HUES64 (cell line): Measurements from ENCODE around the gene CNTN1.

Source experiments
- H3K27ac ChIP-seq: 2 replicates; pipeline ENCODE4 v1.7.0; 2013; ENCODE audit warnings: low read depth, low read length, inconsistent platforms
- H3K27me3 ChIP-seq: 2 replicates; pipeline ENCODE4 v1.6.1; 2013; ENCODE audit warnings: mild to moderate bottlenecking, low read length; ENCODE audit not compliant: insufficient read depth
- H3K36me3 ChIP-seq: 2 replicates; pipeline ENCODE4 v1.6.1; 2013; ENCODE audit warnings: mild to moderate bottlenecking, low read length; ENCODE audit not compliant: insufficient read depth
- H3K4me1 ChIP-seq: 2 replicates; pipeline ENCODE4 v1.6.1; 2013; ENCODE audit warnings: mild to moderate bottlenecking, low read length, moderate library complexity; ENCODE audit not compliant: insufficient read depth
- H3K4me3 ChIP-seq: 2 replicates; pipeline ENCODE4 v1.5.1; 2013; ENCODE audit warnings: mild to moderate bottlenecking, low read length, moderate library complexity
- H3K9ac ChIP-seq: 2 replicates; pipeline ENCODE4 v1.6.1; 2013; ENCODE audit warnings: mild to moderate bottlenecking, low read depth, low read length
- H3K9me3 ChIP-seq: 2 replicates; pipeline ENCODE4 v1.6.1; 2013; ENCODE audit warnings: low read depth, low read length; ENCODE audit not compliant: insufficient read depth
- WGBS: fragments of 150-250, 120-280 bp; methylation state at CpG from one replicate; pipeline ENCODE4 v1.1.7; 2013; ENCODE audit warnings: missing lambda C conversion rate; 5-methylcytosine and 5-hydroxymethylcytosine counted together

The CNTN1 gene

DNA sequence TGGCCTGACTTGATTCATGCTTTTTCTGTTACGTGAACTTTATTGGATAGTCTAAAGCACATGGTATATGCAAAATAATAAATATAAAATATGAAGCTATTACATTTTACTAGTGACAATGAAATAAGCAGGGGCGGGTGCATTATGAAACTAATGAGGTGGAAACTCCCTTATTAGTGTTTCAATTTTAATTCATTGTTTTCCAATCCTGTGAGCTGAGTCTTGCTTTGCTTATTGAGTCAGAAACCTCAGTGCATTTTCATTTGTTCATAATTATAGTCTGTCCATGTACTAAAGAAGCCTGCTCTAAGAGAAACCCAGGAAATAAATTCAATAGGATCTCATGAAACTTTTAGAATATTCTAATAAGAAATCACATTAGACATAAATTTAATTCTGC, 78.5 kb downstream of the CNTN1 start:
- H3K9ac ChIP-seq: no peak overlapping the region
- H3K9me3 ChIP-seq: no peaks in the 10 kb centered on the region
- no peak overlapping the region for H3K4me3 ChIP-seq
- peaks cover 13% of the 10 kb centered on the region for H3K4me1 ChIP-seq
- H3K27me3 ChIP-seq: no peaks in the 10 kb centered on the region
- no peak overlapping the region for H3K27ac ChIP-seq
- no peaks in the 10 kb centered on the region for H3K36me3 ChIP-seq
- WGBS: no CpG with 5 or more reads among the region's 2 CpGs

- H3K4me3 ChIP-seq: no peak overlapping the region
- H3K4me1 ChIP-seq: peaks cover 13% of the 10 kb centered on the region
- no peaks in the 10 kb centered on the region for H3K27me3 ChIP-seq
- no peaks in the 10 kb centered on the region for H3K36me3 ChIP-seq
- no peak overlapping the region for H3K27ac ChIP-seq
- H3K9ac ChIP-seq: no peak overlapping the region
- 93% methylated on average over 2 of the region's 2 CpGs for WGBS
- H3K9me3 ChIP-seq: no peaks in the 10 kb centered on the region
Observed at GRCh38 chr12:40775661-40776060, 83.4 kb downstream of the CNTN1 start.

GRCh38 chr12:40784102-40784501, 91.9 kb downstream of the CNTN1 start:
- Histone ChIP-seq H3K27ac (no peak overlapping the region), H3K9ac (no peak overlapping the region), H3K4me3 (no peak overlapping the region), H3K27me3 (no peaks in the 10 kb centered on the region), H3K4me1 (peaks cover 6% of the 10 kb centered on the region; the same call in 1 of the 2 replicates), H3K9me3 (no peaks in the 10 kb centered on the region), H3K36me3 (no peaks in the 10 kb centered on the region)
- 96% methylated on average over 2 of the region's 2 CpGs for WGBS

DNA sequence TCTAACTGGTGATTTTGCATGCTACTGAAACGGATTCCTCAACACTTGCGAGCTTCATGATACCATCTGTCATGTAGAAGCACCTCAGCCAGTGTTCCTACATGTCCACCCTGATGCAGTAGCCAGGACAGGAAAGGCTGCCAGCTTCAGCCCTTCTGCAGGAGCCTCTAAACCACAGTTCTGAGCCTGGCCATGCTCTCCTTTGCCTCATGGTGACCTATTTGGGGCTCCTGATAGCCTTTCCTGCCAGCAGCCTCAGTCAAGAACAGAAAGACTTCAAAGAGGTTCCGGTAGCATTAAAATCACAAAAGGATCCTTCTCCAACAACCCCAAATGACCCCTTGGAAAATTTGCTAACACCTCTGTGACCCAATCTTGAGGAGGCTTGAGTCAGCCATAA, 96.0 kb downstream of the CNTN1 start:
- Histone ChIP-seq H3K9me3 (no peaks in the 10 kb centered on the region), H3K27me3 (no peaks in the 10 kb centered on the region), H3K4me3 (no peak overlapping the region), H3K36me3 (no peaks in the 10 kb centered on the region), H3K9ac (no peak overlapping the region), H3K4me1 (peaks cover 27% of the 10 kb centered on the region), H3K27ac (no peak overlapping the region; the same call in 1 of the 2 replicates)
- WGBS: 67% methylated on average over 3 of the region's 3 CpGs

DNA sequence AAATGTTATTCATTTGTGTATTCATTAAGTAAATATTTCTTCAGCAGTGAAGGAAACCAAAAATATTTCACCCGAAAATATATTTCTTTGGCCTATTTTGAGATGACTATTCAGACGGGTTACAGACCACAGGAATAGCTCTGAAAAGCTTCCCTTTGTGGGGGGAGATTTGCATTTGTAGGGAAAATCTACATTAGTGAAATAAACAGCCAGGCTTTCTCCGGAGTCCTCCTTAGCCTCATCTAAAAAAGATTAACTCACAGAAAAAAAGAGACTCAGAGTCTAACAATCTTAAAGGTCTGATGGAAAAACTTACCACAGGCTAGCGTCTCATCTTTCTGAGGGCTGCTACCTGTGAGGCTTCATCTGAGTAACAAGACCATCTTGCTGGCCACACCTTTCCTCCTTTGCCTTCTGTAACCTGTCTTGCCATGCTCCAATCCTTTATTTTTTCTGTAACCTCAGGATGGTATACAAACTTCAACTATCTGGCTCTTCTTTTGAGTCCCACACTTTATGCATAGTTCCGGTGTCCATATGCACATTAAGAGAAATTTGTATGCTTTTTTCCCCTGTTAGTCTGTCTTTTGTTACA, 100.7 kb downstream of the CNTN1 start:
- H3K36me3 ChIP-seq: no peaks in the 10 kb centered on the region
- 26% methylated on average over 4 of the region's 5 CpGs for WGBS
- H3K9me3 ChIP-seq: no peaks in the 10 kb centered on the region
- H3K27ac ChIP-seq: peak overlapping the region; percentile 2; the same call in 1 of the 2 replicates
- H3K9ac ChIP-seq: no peak overlapping the region
- no peaks in the 10 kb centered on the region for H3K27me3 ChIP-seq
- H3K4me3 ChIP-seq: no peak overlapping the region
- H3K4me1 ChIP-seq: peaks cover 38% of the 10 kb centered on the region

- no peak overlapping the region; the same call in 1 of the 2 replicates for H3K27ac ChIP-seq
- no CpG with 5 or more reads among the region's 1 CpG for WGBS
- no peak overlapping the region for H3K4me3 ChIP-seq
- H3K9ac ChIP-seq: no peak overlapping the region
- no peaks in the 10 kb centered on the region for H3K9me3 ChIP-seq
- H3K4me1 ChIP-seq: peaks cover 33% of the 10 kb centered on the region
- H3K27me3 ChIP-seq: no peaks in the 10 kb centered on the region
- no peaks in the 10 kb centered on the region for H3K36me3 ChIP-seq
Observed at GRCh38 chr12:40793471-40793870, 101.2 kb downstream of the CNTN1 start.

GRCh38 chr12:40794087-40794486, 101.8 kb downstream of the CNTN1 start:
- H3K9ac ChIP-seq: no peak overlapping the region
- no peaks in the 10 kb centered on the region for H3K36me3 ChIP-seq

DNA sequence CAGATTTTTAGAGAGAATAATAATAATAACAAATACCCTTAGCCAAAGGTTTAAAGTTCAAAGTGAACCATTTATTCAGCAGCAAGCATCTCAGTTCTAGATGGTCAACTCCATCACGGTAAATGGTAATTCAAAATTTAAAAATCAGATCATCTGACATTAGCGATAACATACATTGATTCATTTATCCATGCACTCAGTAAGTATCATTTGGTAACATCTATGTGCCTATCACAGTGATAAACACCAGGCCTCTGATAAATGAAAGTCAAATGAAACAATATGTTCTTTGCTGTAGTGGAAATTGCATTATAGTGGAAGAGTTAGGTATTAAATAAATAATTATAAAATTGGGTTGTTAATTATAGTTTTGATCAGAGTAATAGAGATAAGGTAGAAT, 108.8 kb downstream of the CNTN1 start:
- H3K36me3 ChIP-seq: no peaks in the 10 kb centered on the region
- H3K27me3 ChIP-seq: no peaks in the 10 kb centered on the region
- WGBS: 97% methylated on average over 2 of the region's 2 CpGs

More at GRCh38 chr12:40794087-40794486, 101.8 kb downstream of the CNTN1 start:
- Histone ChIP-seq H3K27ac (no peak overlapping the region), H3K4me3 (no peak overlapping the region), H3K4me1 (peaks cover 33% of the 10 kb centered on the region), H3K9me3 (no peaks in the 10 kb centered on the region), H3K27me3 (no peaks in the 10 kb centered on the region)

DNA sequence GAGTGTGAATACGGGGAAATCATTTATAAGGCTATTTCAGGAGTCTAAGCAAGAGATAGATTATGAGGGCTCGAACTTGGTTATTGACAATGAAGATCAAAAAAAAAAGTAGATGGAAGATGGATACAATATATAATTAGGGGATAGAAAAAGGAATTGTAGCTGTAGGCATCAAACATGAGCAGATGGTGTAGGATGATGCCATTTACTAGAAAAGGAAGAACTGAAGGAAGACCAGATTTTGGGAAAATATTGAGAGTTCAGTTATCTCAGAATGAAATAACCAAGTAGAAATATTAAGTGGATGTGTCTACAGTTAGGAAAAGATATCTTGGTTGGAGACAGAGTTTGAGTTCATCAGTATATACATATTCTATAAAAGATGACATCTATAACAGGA, 109.6 kb downstream of the CNTN1 start:
- Histone ChIP-seq H3K27ac (no peak overlapping the region), H3K9ac (no peak overlapping the region), H3K27me3 (no peaks in the 10 kb centered on the region), H3K9me3 (no peaks in the 10 kb centered on the region), H3K4me1 (no peaks in the 10 kb centered on the region), H3K4me3 (no peak overlapping the region), H3K36me3 (no peaks in the 10 kb centered on the region)
- 91% methylated on average over 2 of the region's 2 CpGs for WGBS

More for the DNA sequence above, 108.8 kb downstream of the CNTN1 start:
- H3K9me3 ChIP-seq: no peaks in the 10 kb centered on the region
- no peak overlapping the region for H3K4me3 ChIP-seq
- H3K9ac ChIP-seq: no peak overlapping the region
- no peak overlapping the region for H3K27ac ChIP-seq
- no peaks in the 10 kb centered on the region for H3K4me1 ChIP-seq

- no peaks in the 10 kb centered on the region for H3K27me3 ChIP-seq
- H3K4me1 ChIP-seq: no peaks in the 10 kb centered on the region
- WGBS: 89% methylated on average over 1 of the region's 1 CpG
- no peak overlapping the region for H3K9ac ChIP-seq
- H3K4me3 ChIP-seq: no peak overlapping the region
- H3K36me3 ChIP-seq: no peaks in the 10 kb centered on the region
- H3K9me3 ChIP-seq: no peaks in the 10 kb centered on the region
- H3K27ac ChIP-seq: no peak overlapping the region
Observed at GRCh38 chr12:40802656-40803055, 110.4 kb downstream of the CNTN1 start.

DNA sequence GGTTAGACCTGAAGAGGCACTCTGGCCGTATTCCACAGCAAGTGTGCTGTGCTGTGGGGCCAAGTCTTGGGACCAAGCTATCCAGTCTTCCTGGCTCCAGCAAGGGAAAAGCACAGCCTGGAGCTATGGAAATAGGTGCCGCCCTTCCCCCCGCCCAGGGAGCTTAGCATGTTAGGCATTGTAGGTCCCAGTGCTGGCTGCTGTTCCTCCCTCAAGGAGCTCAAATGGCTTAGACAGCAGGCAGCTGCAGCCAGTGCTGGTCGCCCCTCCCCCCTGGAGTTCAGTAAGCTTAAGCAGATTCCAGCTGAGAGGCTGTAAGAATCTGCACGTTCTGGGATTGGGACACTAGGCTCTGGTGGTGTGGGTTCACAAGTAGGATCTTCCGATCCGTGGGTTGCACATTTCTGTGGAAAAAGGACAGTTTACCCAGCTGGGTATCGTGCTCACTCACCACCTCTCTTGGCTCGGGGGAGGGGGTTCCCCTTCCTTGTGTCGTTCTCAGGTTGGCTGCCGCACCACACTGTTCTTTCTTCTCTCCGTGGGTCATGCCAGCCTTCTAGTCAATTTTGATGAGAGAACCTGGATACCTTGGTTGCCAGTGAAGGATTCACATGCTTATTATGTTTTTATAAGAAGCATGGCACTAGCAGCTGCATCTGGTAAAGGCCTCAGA, 127.3 kb downstream of the CNTN1 start:
- no peak overlapping the region for H3K4me3 ChIP-seq
- peak overlapping the region; percentile 70; the same call in 1 of the 2 replicates for H3K27ac ChIP-seq
- no peaks in the 10 kb centered on the region for H3K27me3 ChIP-seq
- H3K36me3 ChIP-seq: no peaks in the 10 kb centered on the region
- 44% methylated on average over 12 of the region's 12 CpGs for WGBS
- H3K9ac ChIP-seq: no peak overlapping the region
- no peaks in the 10 kb centered on the region for H3K9me3 ChIP-seq
- peaks cover 23% of the 10 kb centered on the region for H3K4me1 ChIP-seq
